ENCODE data around the gene SPRYD3.

- TF ChIP-seq CTCF (IDR thresholded peaks at IDR 0.05; ENCODE audit: insufficient read depth, low read length, poor library complexity, severe bottlenecking) (no peak), EZH2phosphoT487 (conservative IDR thresholded peaks at IDR 0.05; ENCODE audit: low read length) (no peak)
Measured at GRCh38 chr12:53113136-53113705, 34.0 kb upstream of the SPRYD3 start.
